HEK293 (cell line): Measurements from ENCODE around the gene PCSK2.

Experiments
- CTCF ChIA-PET: fragments of 350-600 bp; formaldehyde crosslinking; extraction: SDS; loops from one replicate; lab custom pipeline; 2021; ENCODE audit warnings: antibody characterized with exemption; lab: Yijun Ruan, JAX
- POLR2A ChIA-PET: fragments of 300-600 bp; formaldehyde crosslinking; extraction: SDS; loops from one replicate; lab custom pipeline; 2020; ENCODE audit warnings: antibody characterized with exemption, inconsistent platforms; lab: Yijun Ruan, JAX
- H3K27ac ChIP-seq: fragments of 200-500 bp; sonication (Bioruptor generic); 2 replicates; pipeline ENCODE4 v1.5.1; 2014; ENCODE audit warnings: low read depth, low read length, control low read depth, inconsistent platforms; ENCODE audit errors: extremely low read depth
- H3K36me3 ChIP-seq, 2 experiments: fragments of 200-500 bp in 1 of 2; sonication (Bioruptor generic) in 1 of 2; 1 replicate in 1 of 2; 2 replicates in 1 of 2; pipeline ENCODE4 v1.5.1; 2014 to 2017; ENCODE audit warnings: inconsistent platforms in 2 of 2, low read length in 2 of 2; ENCODE audit not compliant: control insufficient read depth in 2 of 2, insufficient read depth in 1 of 2
- H3K4me1 ChIP-seq: fragments of 200-500 bp; sonication (Bioruptor generic); 2 replicates; pipeline ENCODE4 v1.5.1; 2014; ENCODE audit warnings: mild to moderate bottlenecking, low read length, inconsistent platforms; ENCODE audit not compliant: control insufficient read depth, insufficient read depth
- H3K4me3 ChIP-seq: 2 replicates; pipeline ENCODE4 v1.5.1; 2011; ENCODE audit warnings: low read depth, mild to moderate bottlenecking, control low read depth, low read length, moderate library complexity
- H3K9me3 ChIP-seq: fragments of 200-500 bp; sonication (Bioruptor generic); 2 replicates; pipeline ENCODE4 v1.5.1; 2014; ENCODE audit warnings: low read depth, low read length, inconsistent platforms; ENCODE audit not compliant: control insufficient read depth, insufficient read depth
- BCL11B ChIP-seq: fragments of 450-650 bp; formaldehyde crosslinking; IDR thresholded peaks from 2 replicates; pipeline ENCODE4 v1.5.1; 2016; ENCODE audit warnings: low read depth, missing biosample characterization, missing genetic modification characterization
- GLIS2 ChIP-seq: fragments of 450-650 bp; formaldehyde crosslinking; IDR thresholded peaks from 2 replicates; pipeline ENCODE4 v1.5.1; 2016; ENCODE audit warnings: missing biosample characterization, missing genetic modification characterization
- HOXD13 ChIP-seq: sonication (generic); formaldehyde crosslinking; IDR thresholded peaks from 2 replicates; pipeline ENCODE4 v1.8.0; 2022; ENCODE audit warnings: missing genetic modification reagents, borderline replicate concordance
- KLF10 ChIP-seq: fragments of 450-650 bp; IDR thresholded peaks from 2 replicates; pipeline ENCODE4 v1.5.1; 2018; ENCODE audit warnings: missing biosample characterization, mild to moderate bottlenecking, missing genetic modification characterization
- PATZ1 ChIP-seq: fragments of 450-650 bp; formaldehyde crosslinking; IDR thresholded peaks from 2 replicates; pipeline ENCODE4 v1.5.1; 2016; ENCODE audit warnings: missing biosample characterization, missing genetic modification characterization
- PBX3 ChIP-seq: sonication (generic); formaldehyde crosslinking; IDR thresholded peaks from 2 replicates; pipeline ENCODE4 v1.8.1; 2022; ENCODE audit warnings: mild to moderate bottlenecking, moderate library complexity, missing genetic modification reagents
- SALL2 ChIP-seq: fragments of 450-650 bp; formaldehyde crosslinking; IDR thresholded peaks from 2 replicates; pipeline ENCODE4 v1.5.0; 2017; ENCODE audit warnings: missing biosample characterization, mild to moderate bottlenecking, missing genetic modification characterization, borderline replicate concordance
- TCF7L2 ChIP-seq: IDR thresholded peaks from 2 replicates; pipeline ENCODE4 v1.6.1; 2011; ENCODE audit warnings: low read depth, mild to moderate bottlenecking, inconsistent platforms, low read length, moderate library complexity, borderline replicate concordance
- WT1 ChIP-seq: fragments of 450-650 bp; formaldehyde crosslinking; IDR thresholded peaks from 2 replicates; pipeline ENCODE4 v1.5.1; 2016; ENCODE audit warnings: missing biosample characterization, missing genetic modification characterization
- ZBTB10 ChIP-seq: fragments of 450-650 bp; formaldehyde crosslinking; IDR thresholded peaks from 2 replicates; pipeline ENCODE4 v1.5.1; 2016; ENCODE audit warnings: missing biosample characterization, missing genetic modification characterization
- ZBTB21 ChIP-seq: fragments of 450-650 bp; formaldehyde crosslinking; IDR thresholded peaks from 2 replicates; pipeline ENCODE4 v1.5.1; 2017; ENCODE audit warnings: missing biosample characterization, missing genetic modification characterization
- ZFP41 ChIP-seq: fragments of 450-650 bp; formaldehyde crosslinking; IDR thresholded peaks from 2 replicates; pipeline ENCODE4 v1.5.1; 2016; ENCODE audit warnings: missing biosample characterization, missing genetic modification characterization, borderline replicate concordance
- ZNF214 ChIP-seq: fragments of 450-650 bp; formaldehyde crosslinking; IDR thresholded peaks from 2 replicates; pipeline ENCODE4 v1.5.1; 2017; ENCODE audit warnings: missing biosample characterization, mild to moderate bottlenecking, missing genetic modification characterization, borderline replicate concordance
- ZNF221 ChIP-seq: fragments of 450-650 bp; formaldehyde crosslinking; IDR thresholded peaks from 2 replicates; pipeline ENCODE4 v1.5.1; 2017; ENCODE audit warnings: missing biosample characterization, missing genetic modification characterization, borderline replicate concordance
- ZNF239 ChIP-seq: fragments of 450-650 bp; formaldehyde crosslinking; IDR thresholded peaks from 2 replicates; pipeline ENCODE4 v1.5.1; 2016; ENCODE audit warnings: missing biosample characterization, missing genetic modification characterization
- ZNF302 ChIP-seq: fragments of 450-650 bp; formaldehyde crosslinking; IDR thresholded peaks from 2 replicates; pipeline ENCODE4 v1.5.1; 2016; ENCODE audit warnings: missing biosample characterization, missing genetic modification characterization, low read depth
- ZNF311 ChIP-seq: fragments of 450-650 bp; formaldehyde crosslinking; IDR thresholded peaks from 2 replicates; pipeline ENCODE4 v1.5.1; 2017; ENCODE audit warnings: missing biosample characterization, missing genetic modification characterization, borderline replicate concordance
- ZNF354C ChIP-seq: fragments of 450-650 bp; formaldehyde crosslinking; IDR thresholded peaks from 2 replicates; pipeline ENCODE4 v1.5.1; 2016; ENCODE audit warnings: missing biosample characterization, missing genetic modification characterization, low read depth, borderline replicate concordance
- ZNF488 ChIP-seq: fragments of 450-650 bp; formaldehyde crosslinking; IDR thresholded peaks from 2 replicates; pipeline ENCODE4 v1.5.1; 2016; ENCODE audit warnings: missing biosample characterization, missing genetic modification characterization
- ZNF555 ChIP-seq: fragments of 450-650 bp; formaldehyde crosslinking; conservative IDR thresholded peaks from 2 replicates; pipeline ENCODE4 v1.5.1; 2017; ENCODE audit warnings: missing biosample characterization, mild to moderate bottlenecking, missing genetic modification characterization, inconsistent platforms
- ZNF626 ChIP-seq: fragments of 450-650 bp; sonication (Bioruptor Pico); formaldehyde crosslinking; IDR thresholded peaks from 2 replicates; pipeline ENCODE4 v1.5.1; 2018; ENCODE audit warnings: missing biosample characterization, missing genetic modification characterization, inconsistent platforms
- ZNF701 ChIP-seq: fragments of 450-650 bp; formaldehyde crosslinking; IDR thresholded peaks from 2 replicates; pipeline ENCODE4 v1.5.1; 2016; ENCODE audit warnings: missing biosample characterization, missing genetic modification characterization
- ZNF704 ChIP-seq: fragments of 450-650 bp; formaldehyde crosslinking; IDR thresholded peaks from 2 replicates; pipeline ENCODE4 v1.5.1; 2016; ENCODE audit warnings: missing biosample characterization, missing genetic modification characterization
- ZNF747 ChIP-seq: fragments of 450-650 bp; formaldehyde crosslinking; IDR thresholded peaks from 2 replicates; pipeline ENCODE4 v1.5.1; 2016; ENCODE audit warnings: missing biosample characterization, missing genetic modification characterization
- ZNF768 ChIP-seq: fragments of 450-650 bp; formaldehyde crosslinking; IDR thresholded peaks from 2 replicates; pipeline ENCODE4 v1.5.1; 2018; ENCODE audit warnings: missing biosample characterization, mild to moderate bottlenecking, missing genetic modification characterization
- ZNF837 ChIP-seq: fragments of 450-650 bp; formaldehyde crosslinking; IDR thresholded peaks from 2 replicates; pipeline ENCODE4 v1.5.1; 2016; ENCODE audit warnings: missing biosample characterization, missing genetic modification characterization

The PCSK2 gene

GRCh38 chr20:17457588-17458190 is 230.8 kb downstream of the PCSK2 start:
- Histone ChIP-seq H3K27ac (no peak overlapping the region), H3K4me3 (no peak overlapping the region), H3K9me3 (no peaks in the 10 kb centered on the region), H3K36me3 (no peaks in the 10 kb centered on the region), H3K4me1 (no peaks in the 10 kb centered on the region)
- ChIA-PET CTCF (interaction anchor here (0.6 kb wide), 2 partner anchors 125 to 604 kb away, joined by 3 to 4 read pairs; no protein-coding TSS in a partner anchor), POLR2A (no interaction called here)
- no peak for TF ChIP-seq ZFP41
- TF ChIP-seq ZNF311 (tag by site-specific recombination), result no peak
- no peak for TF ChIP-seq WT1
- no peak for TF ChIP-seq ZNF488
- no peak for TF ChIP-seq ZNF221 (tag by site-specific recombination)
- TF ChIP-seq PATZ1, result no peak
- TF ChIP-seq ZNF837 (tag by site-specific recombination), result no peak
- no peak for TF ChIP-seq ZNF239 (tag by site-specific recombination)
- TF ChIP-seq ZNF626, result no peak
- TF ChIP-seq ZNF704 (tag by site-specific recombination), result no peak
- TF ChIP-seq ZNF214 (tag by site-specific recombination), result no peak
- TF ChIP-seq TCF7L2, result no peak
- TF ChIP-seq SALL2 (tag by site-specific recombination), result no peak
- TF ChIP-seq PBX3 (CRISPR knock-in tag), result no peak
- no peak for TF ChIP-seq ZBTB21
- no peak for TF ChIP-seq ZNF701
- no peak for TF ChIP-seq ZNF302 (tag by site-specific recombination)
- TF ChIP-seq KLF10 (tag by site-specific recombination), result no peak
- no peak for TF ChIP-seq BCL11B

GRCh38 chr20:17460119-17460518 is 233.3 kb downstream of the PCSK2 start:
- H3K4me3 ChIP-seq, result no peak overlapping the region
- no peaks in the 10 kb centered on the region for H3K4me1 ChIP-seq
- no peak overlapping the region for H3K27ac ChIP-seq
- ChIA-PET POLR2A (no interaction called here), CTCF (interaction anchor here (0.7 to 0.8 kb wide), 3 partner anchors 9 to 659 kb away, joined by 3 to 6 read pairs (median 3); no protein-coding TSS in a partner anchor)
- no peaks in the 10 kb centered on the region for H3K36me3 ChIP-seq
- H3K9me3 ChIP-seq, result no peaks in the 10 kb centered on the region
- no peak for TF ChIP-seq ZNF626
- no peak for TF ChIP-seq GLIS2 (tag by site-specific recombination)
- TF ChIP-seq ZNF354C (tag by site-specific recombination), result no peak
- no peak for TF ChIP-seq ZNF555 (tag by site-specific recombination)
- TF ChIP-seq BCL11B, result no peak
- no peak for TF ChIP-seq HOXD13
- TF ChIP-seq ZNF747 (tag by site-specific recombination), result no peak
- TF ChIP-seq ZBTB10, result no peak
- no peak for TF ChIP-seq ZNF768 (tag by site-specific recombination)
